Measurements from ENCODE around the gene NUP98. TPM values are rescaled to one million over a fixed set of nuclear protein-coding genes. Genes with fewer than 3 reads are reported as not detected.

NUP98 gene
- total and polyA plus RNA-seq, 2 of the 13 experiments (the other 11 are each of a cell fraction or from before 2014, with no cell fraction given), result 76.6 to 85.3 TPM

DNA sequence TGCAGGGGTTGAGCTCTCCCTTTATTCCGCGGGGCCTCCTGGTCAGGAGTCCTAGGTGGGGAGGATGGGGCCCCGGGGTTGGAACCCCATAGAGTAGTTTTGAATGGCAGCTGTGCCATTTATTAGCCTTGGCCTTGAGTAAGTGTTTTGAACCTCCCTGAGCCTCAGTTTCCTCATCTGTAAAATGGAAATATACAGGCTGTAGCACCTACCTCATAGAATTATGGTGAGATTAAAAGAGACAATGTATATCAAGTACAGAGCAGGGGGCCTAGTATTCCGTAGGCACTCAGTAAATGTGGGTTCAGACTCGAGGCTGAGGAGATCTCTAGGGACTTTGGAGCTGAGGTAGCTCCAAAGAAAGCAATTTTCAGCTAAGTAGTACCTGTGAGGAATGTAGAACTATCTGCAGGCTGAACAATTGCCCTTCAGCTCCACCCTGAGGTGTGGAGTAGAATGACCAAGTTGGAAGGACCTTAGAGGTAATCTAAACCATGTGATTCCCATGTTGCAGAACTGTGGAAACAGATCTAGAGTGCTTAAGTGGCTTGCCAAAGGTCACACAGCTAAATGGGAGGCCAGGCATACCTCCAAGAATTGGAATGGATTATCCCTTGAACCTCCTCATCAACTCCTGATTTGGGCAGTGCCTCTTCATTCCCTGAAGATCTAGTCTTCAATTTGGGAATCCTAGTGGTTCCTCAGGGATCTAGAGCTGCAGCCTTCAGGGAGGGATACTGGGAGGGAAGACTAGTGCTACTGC is 11.7 kb upstream of the NUP98 start (continued):
- TF ChIP-seq ZNF512B (CRISPR knock-in tag; IDR thresholded peaks at IDR 0.05; ENCODE audit: borderline replicate concordance), result 0 out of 2 replicates have a peak, but pooled peaks have one; percentile 41
- TF ChIP-seq BCL6 (CRISPR knock-in tag; IDR thresholded peaks at IDR 0.05), result 0 out of 2 replicates have a peak, but pooled peaks have one; percentile 5
- TF ChIP-seq IRX3 (CRISPR knock-in tag; IDR thresholded peaks at IDR 0.05; ENCODE audit: borderline replicate concordance, low read depth), result no peak
- TF ChIP-seq CBX2 (IDR thresholded peaks at IDR 0.05; ENCODE audit: low read depth, low read length), result no peak
- TF ChIP-seq CBX2 (CRISPR knock-in tag; IDR thresholded peaks at IDR 0.05; ENCODE audit: low read depth), result no peak
- TF ChIP-seq PAWR (CRISPR knock-in tag; IDR thresholded peaks at IDR 0.05; ENCODE audit: borderline replicate concordance), result no peak
- 0 out of 2 replicates have a peak, but pooled peaks have one; percentile 11 for TF ChIP-seq MXD4 (CRISPR knock-in tag; IDR thresholded peaks at IDR 0.05)
- 0 out of 2 replicates have a peak, but pooled peaks have one; percentile 12 for TF ChIP-seq TARDBP (CRISPR knock-in tag; IDR thresholded peaks at IDR 0.05)
- peak; percentile 10; the same call in 1 of the 2 replicates for TF ChIP-seq SAP130 (CRISPR knock-in tag; IDR thresholded peaks at IDR 0.05; ENCODE audit: low read depth)
- TF ChIP-seq GATAD2A (CRISPR knock-in tag; IDR thresholded peaks at IDR 0.05), result 0 out of 2 replicates have a peak, but pooled peaks have one; percentile 11
- TF ChIP-seq ZNF574 (CRISPR knock-in tag; IDR thresholded peaks at IDR 0.05), result peak; percentile 67
- no peak for TF ChIP-seq ZNF24 (IDR thresholded peaks at IDR 0.05)
- TF ChIP-seq, protein P1, sequence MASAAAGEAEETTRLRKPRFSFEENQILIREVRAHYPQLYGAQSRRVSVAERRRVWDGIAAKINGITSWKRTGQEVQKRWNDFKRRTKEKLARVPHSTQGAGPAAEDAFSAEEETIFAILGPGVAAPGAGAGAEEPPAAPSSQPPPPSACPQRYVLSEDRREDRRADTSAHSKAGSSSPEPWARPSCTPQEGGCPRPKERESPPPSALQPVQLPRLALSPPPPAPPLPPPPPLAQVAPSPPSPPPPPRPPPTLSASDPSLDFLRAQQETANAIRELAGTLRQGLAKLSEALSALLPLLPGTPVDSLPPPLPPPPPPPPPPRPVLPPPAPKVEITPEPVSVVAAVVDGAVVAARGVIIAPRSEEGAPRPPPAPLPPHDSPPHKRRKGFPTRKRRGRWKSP (CRISPR knock-in tag; IDR thresholded peaks at IDR 0.05), result peak; percentile 9; the same call in 1 of the 2 replicates
- peak; percentile 56 for TF ChIP-seq STAG1 (CRISPR knock-in tag; IDR thresholded peaks at IDR 0.05)
- TF ChIP-seq ZMYM3 (CRISPR knock-in tag; IDR thresholded peaks at IDR 0.05), result 0 out of 2 replicates have a peak, but pooled peaks have one; percentile 42
- TF ChIP-seq RAD21 (CRISPR knock-in tag; IDR thresholded peaks at IDR 0.05), result peak; percentile 38
- TF ChIP-seq, protein P2, sequence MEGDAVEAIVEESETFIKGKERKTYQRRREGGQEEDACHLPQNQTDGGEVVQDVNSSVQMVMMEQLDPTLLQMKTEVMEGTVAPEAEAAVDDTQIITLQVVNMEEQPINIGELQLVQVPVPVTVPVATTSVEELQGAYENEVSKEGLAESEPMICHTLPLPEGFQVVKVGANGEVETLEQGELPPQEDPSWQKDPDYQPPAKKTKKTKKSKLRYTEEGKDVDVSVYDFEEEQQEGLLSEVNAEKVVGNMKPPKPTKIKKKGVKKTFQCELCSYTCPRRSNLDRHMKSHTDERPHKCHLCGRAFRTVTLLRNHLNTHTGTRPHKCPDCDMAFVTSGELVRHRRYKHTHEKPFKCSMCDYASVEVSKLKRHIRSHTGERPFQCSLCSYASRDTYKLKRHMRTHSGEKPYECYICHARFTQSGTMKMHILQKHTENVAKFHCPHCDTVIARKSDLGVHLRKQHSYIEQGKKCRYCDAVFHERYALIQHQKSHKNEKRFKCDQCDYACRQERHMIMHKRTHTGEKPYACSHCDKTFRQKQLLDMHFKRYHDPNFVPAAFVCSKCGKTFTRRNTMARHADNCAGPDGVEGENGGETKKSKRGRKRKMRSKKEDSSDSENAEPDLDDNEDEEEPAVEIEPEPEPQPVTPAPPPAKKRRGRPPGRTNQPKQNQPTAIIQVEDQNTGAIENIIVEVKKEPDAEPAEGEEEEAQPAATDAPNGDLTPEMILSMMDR (CRISPR knock-in tag; IDR thresholded peaks at IDR 0.05), result peak; percentile 72
- peak; percentile 96 for TF ChIP-seq ZNF629 (CRISPR knock-in tag; conservative IDR thresholded peaks at IDR 0.05)
- TF ChIP-seq ISX (CRISPR knock-in tag; conservative IDR thresholded peaks at IDR 0.05), result no peak
- TF ChIP-seq NR2F2 (IDR thresholded peaks at IDR 0.05; ENCODE audit: borderline replicate concordance, low read depth), result 0 out of 2 replicates have a peak, but pooled peaks have one; percentile 7
- peak; percentile 52; the same call in 1 of the 2 replicates for TF ChIP-seq CHD4 (IDR thresholded peaks at IDR 0.05; ENCODE audit: borderline replicate concordance, low read length)
- TF ChIP-seq KLF15 (CRISPR knock-in tag; IDR thresholded peaks at IDR 0.05; ENCODE audit: borderline replicate concordance), result no peak
